A673 (cell line): ENCODE data around the gene MIXL1. TPM values are rescaled to one million over a fixed set of nuclear protein-coding genes. Genes with fewer than 3 reads are reported as not detected.
"Not testable (repeated sequence)": the region's sequence is repeated elsewhere in the genome, so short reads cannot be mapped to it uniquely, and the experiment has no call there.

ENCODE experiments used
- BruUV-seq: library from RNA; stranded (reverse); fragments of 400-500 nt; replicated peaks from 2 replicates; lab custom pipeline; 2021; lab: Mats Ljungman, UMichigan
- CTCF ChIA-PET: fragments of 300-600 bp; sonication (Branson Sonifier 250); formaldehyde crosslinking; loops from one replicate; lab custom pipeline; 2022; ENCODE audit warnings: antibody characterized with exemption; lab: Charles Lee
- POLR2A ChIA-PET: fragments of 300-600 bp; sonication (Branson Sonifier 250); formaldehyde crosslinking; loops from one replicate; lab custom pipeline; 2022; ENCODE audit warnings: antibody characterized with exemption; ENCODE audit not compliant: low non-redundant PET; lab: Charles Lee
- DNase-seq: peaks from one replicate; pipeline ENCODE4 v3.0.0-alpha.2; 2015; ENCODE audit warnings: low spot score
- H3K27ac ChIP-seq: fragments of 200-600 bp; sonication (generic); 2 replicates; pipeline ENCODE4 v1.5.1; 2016; ENCODE audit warnings: mixed run types, low read depth, mild to moderate bottlenecking, mixed read lengths, antibody characterized with exemption, low read length; ENCODE audit not compliant: poor library complexity, severe bottlenecking
- H3K27me3 ChIP-seq: fragments of 200-600 bp; sonication (generic); replicated peaks from 2 replicates; pipeline ENCODE4 v1.6.1; 2017; ENCODE audit warnings: mixed run types, low read depth, mild to moderate bottlenecking, mixed read lengths, antibody characterized with exemption, low read length; ENCODE audit not compliant: insufficient read depth, poor library complexity
- H3K36me3 ChIP-seq: fragments of 200-600 bp; sonication (generic); 2 replicates; pipeline ENCODE4 v1.6.1; 2016; ENCODE audit warnings: mixed run types, mild to moderate bottlenecking, mixed read lengths, antibody characterized with exemption, low read length; ENCODE audit not compliant: insufficient read depth, poor library complexity, severe bottlenecking
- H3K4me1 ChIP-seq: fragments of 200-600 bp; sonication (generic); 2 replicates; pipeline ENCODE4 v1.6.1; 2017; ENCODE audit warnings: mixed run types, mild to moderate bottlenecking, mixed read lengths, antibody characterized with exemption, low read length; ENCODE audit not compliant: insufficient read depth, poor library complexity, severe bottlenecking
- H3K4me3 ChIP-seq: fragments of 200-600 bp; sonication (generic); 2 replicates; pipeline ENCODE4 v1.5.1; 2016; ENCODE audit warnings: low read depth, mixed run types, mild to moderate bottlenecking, mixed read lengths, low read length; ENCODE audit not compliant: poor library complexity, severe bottlenecking
- H3K9me3 ChIP-seq: fragments of 200-600 bp; sonication (generic); 2 replicates; pipeline ENCODE4 v1.6.1; 2016; ENCODE audit warnings: mixed run types, low read depth, mild to moderate bottlenecking, mixed read lengths, antibody characterized with exemption, low read length; ENCODE audit not compliant: poor library complexity, severe bottlenecking
- CTCF ChIP-seq: fragments of 300-800, 200-600 bp; sonication (generic); conservative IDR thresholded peaks from 2 replicates; pipeline ENCODE4 v1.5.1; 2017; ENCODE audit warnings: low read depth, mild to moderate bottlenecking, antibody characterized with exemption, low read length, moderate library complexity, mixed read lengths
- EZH2 ChIP-seq: fragments of 200-600 bp; sonication (generic); IDR thresholded peaks from 2 replicates; pipeline ENCODE4 v1.6.1; 2017; ENCODE audit warnings: borderline replicate concordance, low read depth, mild to moderate bottlenecking, mixed read lengths, antibody characterized with exemption, low read length; ENCODE audit not compliant: poor library complexity, severe bottlenecking
- intact Hi-C: fragments of 100-400 bp; cut with micrococcal nuclease; formaldehyde crosslinking; loops from one replicate; pipeline ENCODE4 v1.10.0; 2022; ENCODE audit not compliant: unreplicated experiment
- total RNA-seq: library from RNA; stranded (reverse); gene quantifications from 2 replicates; pipeline ENCODE4 v1.2.3, GENCODE V29; 2021

Gene MIXL1
- total RNA-seq, 1 experiment from 2014 or later = not detected

- TF ChIP-seq CTCF (no peak), EZH2 (no peak)
- CTCF ChIA-PET = no interaction called here
- no TSS peak for BruUV-seq
- H3K27ac ChIP-seq = no peak overlapping the region
- H3K4me3 ChIP-seq = no peak overlapping the region
- peaks cover 22% of the 10 kb centered on the region for H3K36me3 ChIP-seq
- no peak for DNase-seq
- H3K27me3 ChIP-seq = no peaks in the 10 kb centered on the region
- intact Hi-C loops = no loop called here
- H3K4me1 ChIP-seq = no peaks in the 10 kb centered on the region
- POLR2A ChIA-PET = no interaction called here
- no peaks in the 10 kb centered on the region for H3K9me3 ChIP-seq
Observed at GRCh38 chr1:226248091-226248490, 24.6 kb downstream of the MIXL1 start.

GRCh38 chr1:226248796-226249195, 25.3 kb downstream of the MIXL1 start:
- ChIA-PET POLR2A (no interaction called here), CTCF (no interaction called here)
- Histone ChIP-seq H3K4me1 (no peaks in the 10 kb centered on the region), H3K27ac (no peak overlapping the region), H3K4me3 (no peak overlapping the region), H3K36me3 (peaks cover 22% of the 10 kb centered on the region), H3K9me3 (no peaks in the 10 kb centered on the region), H3K27me3 (no peaks in the 10 kb centered on the region)
- no TSS peak for BruUV-seq
- no peak for TF ChIP-seq EZH2
- TF ChIP-seq CTCF = no peak
- intact Hi-C loops = no loop called here
- DNase-seq = no peak

GRCh38 chr1:226250511-226250910, 27.0 kb downstream of the MIXL1 start:
- H3K9me3 ChIP-seq = no peaks in the 10 kb centered on the region
- no peak overlapping the region for H3K4me3 ChIP-seq
- TF ChIP-seq EZH2 = no peak
- no peak for TF ChIP-seq CTCF
- H3K27me3 ChIP-seq = no peaks in the 10 kb centered on the region
- CTCF ChIA-PET = no interaction called here
- BruUV-seq = no TSS peak
- no peak for DNase-seq
- H3K27ac ChIP-seq = no peak overlapping the region
- H3K4me1 ChIP-seq = no peaks in the 10 kb centered on the region
- intact Hi-C loops = no loop called here
- H3K36me3 ChIP-seq = peaks cover 18% of the 10 kb centered on the region
- POLR2A ChIA-PET = no interaction called here

- POLR2A ChIA-PET, BruUV-seq, CTCF ChIA-PET, H3K27ac ChIP-seq, intact Hi-C loops, DNase-seq, H3K27me3 ChIP-seq, H3K4me3 ChIP-seq, H3K9me3 ChIP-seq, H3K4me1 ChIP-seq: not testable (repeated sequence)
- H3K36me3 ChIP-seq = peaks cover 18% of the 10 kb centered on the region
Observed at GRCh38 chr1:226252841-226253240, 29.4 kb downstream of the MIXL1 start.
